Smooth muscle cell of the pulmonary artery (primary cell): ENCODE results near the gene LRRC49. TPM values are rescaled to one million over a fixed set of nuclear protein-coding genes. Genes with fewer than 3 reads are reported as not detected.

Experiments used
- total RNA-seq: library from RNA; depleted of rRNA; stranded (reverse); fragments of >200 nt; gene quantifications from 2 replicates; pipeline ENCODE4 v1.2.3, GENCODE V29; 2014

LRRC49 gene
- total RNA-seq = 10.4 and 10.5 TPM in 2 replicates

DNA sequence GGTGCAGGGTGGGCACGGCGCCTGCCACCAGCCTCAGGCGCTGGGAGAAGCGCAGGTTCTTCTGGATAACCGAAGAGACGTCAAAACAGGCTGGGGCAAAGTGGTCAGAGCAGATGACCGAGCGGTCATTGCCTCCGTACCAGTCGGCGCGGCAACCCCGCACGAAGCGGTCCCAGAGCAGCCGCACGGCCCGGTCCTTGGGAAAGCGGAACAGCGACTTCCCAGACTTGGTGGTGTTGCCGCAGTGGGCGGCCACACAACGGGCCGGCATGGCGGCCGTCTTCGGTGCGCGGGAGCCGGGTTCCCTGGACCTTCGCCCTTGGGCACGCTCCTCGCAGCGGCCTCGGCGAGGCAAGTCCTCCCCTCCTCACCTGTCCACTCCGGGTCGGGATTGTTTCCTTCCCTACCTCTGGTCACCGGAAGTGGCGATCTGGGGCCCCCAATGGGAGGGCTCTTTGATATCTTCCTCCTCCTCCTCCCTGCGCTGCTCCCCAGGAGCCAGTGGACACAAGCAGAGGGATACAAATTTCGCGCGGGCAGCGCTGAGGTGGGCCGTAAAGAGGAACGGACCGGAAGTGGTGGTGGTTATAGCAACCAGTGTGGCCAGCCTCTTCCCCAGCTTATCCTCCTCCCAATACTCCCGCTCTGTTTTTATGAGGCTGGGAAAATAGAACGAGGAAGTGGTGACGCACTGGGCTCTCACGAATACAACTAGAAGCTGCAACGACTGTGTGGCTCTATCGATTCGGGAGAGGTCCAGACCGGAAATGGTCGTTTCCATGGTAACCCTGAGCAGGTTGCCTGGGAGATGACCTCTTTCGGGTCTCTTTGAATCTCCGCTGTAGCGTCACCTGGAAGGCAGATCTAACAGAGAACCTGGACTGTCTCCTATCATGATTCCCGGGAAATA is at the start of gene LRRC49, which contains the start of gene THAP10:
TSS of gene LRRC49 (plus strand) at position 825 of the 910 bp plus-strand sequence. CDS start at position 894, 69 bp downstream.
TSS of gene THAP10 (minus strand) at position 432 of the 910 bp plus-strand sequence. CDS start at position 271, 161 bp downstream.

GRCh38 chr15:70853973-70854665 is 38.5 kb upstream of the LRRC49 start, which contains the start of gene LARP6:
Gene LARP6 (minus strand): TSS chr15:70854157. CDS start chr15:70854088, 69 bp downstream.

Other genes starting within 250 kb of the LRRC49 start
- gene UACA, start 129.3 kb upstream of the LRRC49 start, total RNA-seq = 133 and 231 TPM in 2 replicates
- 51.3 and 52.6 TPM in 2 replicates for gene LARP6, start 38.7 kb upstream of the LRRC49 start, total RNA-seq
- gene THAP10, start 393 bp upstream of the LRRC49 start, total RNA-seq = 1.7 TPM in 2 replicates
- 56.2 and 120 TPM in 2 replicates for gene THSD4, start 222.6 kb downstream of the LRRC49 start, total RNA-seq